Nucleus accumbens (tissue), 56 donors: ENCODE measurements around the gene SLC2A5.
A peak's percentile ranks its signal among the peaks of the same experiment; 100 is the strongest.
"Not testable (repeated sequence)": the region's sequence is repeated elsewhere in the genome, so short reads cannot be mapped to it uniquely, and the experiment has no call there.

Experiments used
- DNase-seq, 56 donors: peaks; one replicate each; lab custom pipeline; 2025; lab: John Stamatoyannopoulos, UW

SLC2A5 gene

DNA sequence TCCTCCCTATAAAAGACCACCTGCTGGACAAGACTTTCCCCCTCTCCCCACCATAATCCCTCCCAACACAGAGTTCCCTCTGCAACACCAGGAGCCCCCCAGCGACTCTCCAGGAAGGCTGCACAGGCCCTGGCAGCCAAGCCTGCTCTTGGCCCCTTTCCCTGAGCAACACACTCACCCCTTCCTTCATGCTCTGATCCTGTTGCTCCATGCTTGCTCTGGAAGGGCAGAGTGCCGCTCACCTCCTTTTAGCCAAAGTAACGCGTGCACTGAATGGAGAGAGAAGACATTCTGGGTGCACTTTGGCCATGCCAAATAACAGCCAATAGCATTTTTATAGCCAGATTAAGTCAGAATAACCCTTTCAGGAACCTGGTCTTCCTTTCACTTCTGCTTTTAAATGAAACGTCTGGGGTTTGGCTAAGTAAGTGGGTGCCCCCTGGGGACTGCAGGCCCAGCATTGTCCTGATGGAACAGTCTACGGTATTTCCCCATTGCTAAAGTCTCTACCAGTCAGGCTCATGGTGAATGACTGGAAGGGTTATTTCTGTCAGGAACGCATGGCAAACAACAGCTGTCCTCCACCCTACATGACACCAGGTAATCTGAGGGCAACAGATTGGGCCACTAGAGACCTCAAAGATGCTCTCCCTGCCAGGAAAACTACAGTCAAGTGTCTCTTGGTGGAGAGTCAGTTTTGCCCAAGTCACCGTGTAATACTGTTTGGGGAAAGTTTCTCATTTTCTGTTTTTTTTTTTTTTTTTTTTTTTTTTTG is at the start of gene SLC2A5:
Gene SLC2A5 (minus strand): TSS at position 310 of the 775 bp plus-strand sequence. CDS start 99 bp downstream, at position 211.
- DNase-seq: peak in 15 of 56 donors; percentile 16 to 52 (median 37)

- no peak for DNase-seq
These were observed 48.8 kb upstream of the SLC2A5 start for GRCh38 chr1:9118186-9118585.

GRCh38 chr1:9115351-9116205 is 46.1 kb upstream of the SLC2A5 start:
- no peak for DNase-seq

GRCh38 chr1:9112961-9113880 is 43.8 kb upstream of the SLC2A5 start:
- no peak for DNase-seq

- DNase-seq: no peak
These were observed 42.5 kb upstream of the SLC2A5 start for GRCh38 chr1:9111957-9112356.

DNA sequence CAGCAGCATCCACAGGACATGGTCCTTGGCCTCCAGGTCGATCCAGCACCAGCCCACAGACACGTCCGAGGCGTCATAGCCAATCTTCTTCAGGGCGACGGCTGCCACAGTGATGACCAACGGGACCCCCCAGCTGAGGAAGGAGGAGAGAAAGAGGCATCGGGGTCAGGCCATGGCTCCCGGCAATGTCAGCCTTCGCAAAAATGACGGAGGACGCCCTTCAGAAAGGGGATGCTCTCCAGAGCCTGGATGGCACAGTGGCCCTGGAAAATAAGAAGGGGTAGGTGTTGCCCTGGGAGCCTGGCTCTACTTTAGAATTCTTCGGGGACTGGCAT is 41.9 kb upstream of the SLC2A5 start:
- no peak for DNase-seq

- peak in 52 of 56 donors; percentile 26 to 91 (median 70) for DNase-seq
These were observed 41.4 kb upstream of the SLC2A5 start for GRCh38 chr1:9110669-9111356.

GRCh38 chr1:9108056-9108665 is 38.7 kb upstream of the SLC2A5 start:
- peak in 7 of 56 donors; percentile 5 to 21 (median 8) for DNase-seq

GRCh38 chr1:9107136-9107535 is 37.7 kb upstream of the SLC2A5 start:
- no peak for DNase-seq

GRCh38 chr1:9106286-9106685 is 36.9 kb upstream of the SLC2A5 start:
- DNase-seq: no peak

GRCh38 chr1:9105336-9105867 is 36.0 kb upstream of the SLC2A5 start:
- DNase-seq: no peak

DNA sequence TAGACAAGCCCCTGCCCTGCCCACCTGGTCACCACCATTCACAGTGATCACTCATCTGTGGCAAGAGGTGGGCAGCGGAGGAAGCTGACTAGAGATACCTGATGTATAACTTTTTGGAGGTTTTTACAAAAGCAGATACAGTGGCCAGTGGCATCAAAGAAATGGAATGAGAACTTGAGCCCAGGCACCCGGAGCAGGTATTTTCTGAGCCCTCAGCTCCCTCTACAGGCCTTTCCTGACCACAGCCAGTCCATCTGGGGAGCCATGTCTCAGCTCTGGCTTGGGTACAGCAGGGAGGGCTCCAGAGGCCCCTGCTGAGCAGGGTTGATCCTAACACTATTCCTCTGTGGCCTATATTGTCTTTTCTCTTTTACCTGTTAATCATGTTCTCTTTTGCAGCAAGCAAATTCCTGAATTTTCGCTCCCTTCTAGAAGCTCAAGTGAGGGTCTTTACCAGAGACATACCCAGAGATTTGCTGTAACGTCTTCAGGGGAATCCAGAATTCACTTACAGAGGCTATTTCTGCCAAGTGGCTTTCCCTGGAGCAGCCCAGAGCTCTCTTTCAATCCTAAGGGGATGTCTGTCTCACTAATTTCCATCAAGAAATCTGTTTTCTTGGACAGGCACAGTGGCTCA is 32.2 kb upstream of the SLC2A5 start:
- peak in 19 of 56 donors; percentile 1 to 47 (median 10) for DNase-seq

GRCh38 chr1:9100471-9101043 is 31.1 kb upstream of the SLC2A5 start:
- no peak for DNase-seq

GRCh38 chr1:9099555-9099954 is 30.1 kb upstream of the SLC2A5 start:
- DNase-seq: no peak

DNA sequence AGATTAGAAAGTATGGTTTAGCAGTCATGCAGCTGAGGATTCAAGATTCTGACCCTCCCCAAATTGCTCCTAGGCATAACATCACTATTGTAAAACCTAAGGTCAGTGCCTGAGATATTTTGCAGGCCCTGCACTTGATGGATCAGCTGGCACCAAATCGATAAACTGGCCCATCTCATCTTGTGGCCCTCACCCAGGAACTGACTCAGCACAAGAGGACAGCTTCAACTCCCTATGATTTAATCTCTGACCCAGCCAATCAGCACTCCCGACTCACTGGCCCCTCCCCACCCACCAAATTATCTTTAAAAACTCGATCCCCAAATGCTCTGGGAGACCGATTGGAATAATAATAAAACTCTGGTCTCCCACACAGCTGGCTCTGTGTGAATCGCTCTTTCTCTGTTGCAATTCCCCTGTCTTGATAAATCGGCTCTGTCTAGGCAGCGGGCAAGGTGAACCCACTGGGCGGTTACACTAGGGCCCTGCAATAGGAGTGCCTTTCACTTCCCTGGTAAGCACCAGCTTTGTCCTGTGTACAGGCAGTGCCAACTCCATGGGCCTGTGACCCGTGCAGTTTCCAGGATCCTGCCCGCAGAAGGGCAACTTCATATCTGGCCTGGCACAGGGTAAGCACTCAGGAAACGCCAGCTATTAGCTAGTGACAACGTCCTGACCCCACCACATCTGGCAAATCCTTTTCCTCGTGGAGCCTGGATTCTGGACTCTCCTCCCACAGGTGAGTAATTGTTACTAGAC is 28.7 kb upstream of the SLC2A5 start:
- DNase-seq: no peak

DNA sequence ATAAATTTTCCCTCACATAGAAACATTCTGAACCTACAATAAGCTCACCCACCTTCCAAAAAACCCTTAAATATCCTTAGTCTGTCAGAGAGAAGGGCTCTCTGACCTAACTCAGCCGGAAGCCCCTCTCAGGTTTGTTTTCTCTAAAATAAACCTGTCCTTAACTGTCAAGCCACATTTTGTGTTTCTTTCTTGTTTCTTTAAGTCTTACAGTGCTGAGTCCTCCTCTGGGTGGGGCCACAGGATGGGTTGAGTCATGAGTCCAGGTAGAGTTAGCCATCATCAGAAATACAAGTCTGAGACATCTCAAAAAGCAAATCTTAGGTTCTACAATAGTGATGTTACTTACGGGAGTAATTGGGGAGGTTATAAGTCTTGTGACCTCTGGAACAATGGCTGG is 26.4 kb upstream of the SLC2A5 start:
- DNase-seq: no peak

GRCh38 chr1:9093996-9094595 is 24.7 kb upstream of the SLC2A5 start:
- DNase-seq: not testable (repeated sequence)
